Measurements from ENCODE around the gene SLC22A23.

Gene SLC22A23

DNA sequence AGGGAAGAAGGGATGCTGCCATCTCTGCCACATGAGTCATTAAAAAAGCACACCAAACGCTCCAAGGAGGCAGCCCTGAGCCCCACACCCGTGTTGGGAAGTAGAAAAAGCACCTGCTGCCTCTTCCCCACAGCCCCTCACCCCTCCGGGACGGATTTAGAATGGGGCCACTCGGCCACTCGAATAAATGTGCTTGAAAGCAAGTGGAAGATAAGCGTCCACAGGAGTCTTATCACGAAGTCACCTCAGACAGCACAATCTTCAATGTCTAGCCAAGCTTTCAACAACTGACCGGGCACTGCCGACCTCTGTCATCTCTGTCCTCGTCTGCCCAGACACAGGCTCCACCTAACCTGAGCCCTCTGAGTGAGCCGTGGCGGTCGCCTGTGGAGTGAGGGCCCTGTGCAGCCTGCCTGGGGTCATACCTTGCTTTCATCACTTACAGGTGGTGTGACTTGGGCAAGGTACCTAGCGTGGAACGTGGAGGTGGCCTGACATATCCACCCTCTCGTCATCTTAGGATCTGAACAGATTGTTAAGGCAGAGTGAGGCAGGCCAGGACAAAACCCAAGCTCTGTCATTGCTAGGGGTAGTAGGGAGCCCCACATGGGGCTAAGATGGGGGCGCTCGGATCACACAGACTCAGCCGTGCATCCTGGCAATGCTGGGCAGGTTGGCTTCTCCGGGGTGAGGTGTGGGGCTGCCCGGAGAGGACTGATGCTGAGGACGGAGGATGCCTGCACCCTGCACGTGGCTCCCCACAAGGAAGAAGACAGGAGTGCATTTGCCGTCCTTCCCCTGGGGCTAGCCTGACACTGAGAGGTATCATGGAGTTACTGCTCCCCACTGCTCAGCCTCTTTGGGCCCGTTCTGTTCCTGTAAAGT is 163.3 kb downstream of the SLC22A23 start:
- no peak for DNase-seq

DNA sequence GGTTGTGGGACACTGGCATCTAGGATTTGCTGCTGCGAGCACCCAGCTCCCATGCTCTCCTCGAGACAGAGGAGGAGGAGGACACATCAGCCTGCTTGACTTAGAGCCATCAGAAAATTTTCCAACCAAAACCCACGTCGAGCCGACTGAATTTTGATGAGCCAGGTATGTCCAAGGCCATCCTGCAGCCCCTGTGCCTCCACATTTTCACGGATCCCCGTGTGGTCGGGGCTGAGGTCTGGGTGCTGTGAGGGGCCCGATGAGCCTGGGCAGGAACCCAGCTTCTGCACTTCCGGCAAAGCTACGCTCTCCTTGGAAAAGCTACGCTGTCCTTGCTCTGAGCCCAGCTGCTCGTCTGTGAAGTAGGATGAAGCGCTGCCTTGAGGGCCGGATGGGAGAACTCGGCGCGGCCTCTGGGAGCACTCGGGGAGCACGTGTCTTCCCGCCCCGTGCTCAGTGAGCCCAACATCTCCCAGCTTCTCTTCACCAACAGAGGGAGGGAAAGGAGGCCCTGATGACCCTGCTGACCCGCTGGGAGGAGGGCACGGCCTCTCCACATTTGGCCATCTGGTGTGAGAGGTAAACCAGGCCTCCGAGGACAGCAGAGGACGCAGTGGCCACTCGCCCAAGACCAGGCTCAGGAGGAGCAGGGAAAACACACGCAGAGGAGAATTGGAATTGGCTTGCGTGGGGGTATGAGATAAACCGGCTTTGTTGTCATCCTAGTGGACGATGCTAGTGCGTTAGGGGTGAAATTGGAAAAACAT is 164.2 kb downstream of the SLC22A23 start:
- no peak for DNase-seq

DNA sequence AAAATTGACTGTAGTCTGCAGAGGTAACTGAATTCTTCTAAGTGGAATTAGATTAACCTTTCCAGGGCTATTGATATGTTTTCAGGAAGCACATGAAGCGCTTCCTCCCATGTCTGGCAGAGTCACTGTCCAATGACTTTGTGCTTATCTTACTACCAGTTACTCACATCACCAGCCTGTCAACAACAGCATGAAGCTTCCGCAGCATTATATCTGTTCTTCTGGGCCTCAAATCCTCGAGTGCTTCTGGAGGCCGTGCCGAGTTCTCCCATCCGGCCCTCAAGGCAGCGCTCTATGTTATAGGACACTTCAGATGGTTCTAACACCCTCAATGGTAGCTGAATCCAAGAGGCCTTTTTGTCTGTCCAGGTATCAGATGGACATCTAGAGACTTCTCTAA is 164.9 kb downstream of the SLC22A23 start:
- DNase-seq: no peak

DNA sequence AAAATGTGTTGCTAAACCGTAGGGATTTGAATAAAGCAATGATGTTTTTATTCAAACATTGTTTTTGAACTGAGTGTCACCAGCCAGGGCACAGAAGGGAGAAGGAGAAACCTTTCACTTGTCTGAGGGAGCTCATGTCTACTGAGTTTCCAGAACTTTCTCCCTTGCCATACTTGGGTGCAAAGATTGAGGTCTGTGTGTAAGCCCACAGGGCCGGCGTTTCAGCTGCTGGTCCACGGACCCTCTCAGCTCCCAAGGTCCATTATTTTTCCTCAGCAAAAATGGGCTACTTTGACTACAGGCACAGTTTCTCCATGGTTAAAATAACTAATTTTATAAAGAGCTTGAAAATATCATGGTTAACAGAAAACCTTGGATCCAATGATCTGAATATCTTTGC is 165.5 kb downstream of the SLC22A23 start:
- no peak for DNase-seq

DNA sequence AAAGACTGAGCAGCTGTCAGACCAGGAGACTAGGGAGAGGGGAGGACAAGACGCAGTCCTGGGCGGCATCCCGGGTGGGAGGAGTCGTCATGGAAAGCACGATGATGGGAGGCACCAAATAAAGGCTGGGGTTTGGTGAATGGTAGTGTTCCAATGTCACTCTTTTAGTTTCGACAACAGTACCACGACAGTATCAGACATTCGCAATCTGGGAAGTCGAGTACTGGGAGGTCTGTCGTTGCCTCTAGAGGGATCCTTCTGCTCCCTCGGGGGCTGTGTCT is 166.0 kb downstream of the SLC22A23 start:
- DNase-seq: no peak

DNA sequence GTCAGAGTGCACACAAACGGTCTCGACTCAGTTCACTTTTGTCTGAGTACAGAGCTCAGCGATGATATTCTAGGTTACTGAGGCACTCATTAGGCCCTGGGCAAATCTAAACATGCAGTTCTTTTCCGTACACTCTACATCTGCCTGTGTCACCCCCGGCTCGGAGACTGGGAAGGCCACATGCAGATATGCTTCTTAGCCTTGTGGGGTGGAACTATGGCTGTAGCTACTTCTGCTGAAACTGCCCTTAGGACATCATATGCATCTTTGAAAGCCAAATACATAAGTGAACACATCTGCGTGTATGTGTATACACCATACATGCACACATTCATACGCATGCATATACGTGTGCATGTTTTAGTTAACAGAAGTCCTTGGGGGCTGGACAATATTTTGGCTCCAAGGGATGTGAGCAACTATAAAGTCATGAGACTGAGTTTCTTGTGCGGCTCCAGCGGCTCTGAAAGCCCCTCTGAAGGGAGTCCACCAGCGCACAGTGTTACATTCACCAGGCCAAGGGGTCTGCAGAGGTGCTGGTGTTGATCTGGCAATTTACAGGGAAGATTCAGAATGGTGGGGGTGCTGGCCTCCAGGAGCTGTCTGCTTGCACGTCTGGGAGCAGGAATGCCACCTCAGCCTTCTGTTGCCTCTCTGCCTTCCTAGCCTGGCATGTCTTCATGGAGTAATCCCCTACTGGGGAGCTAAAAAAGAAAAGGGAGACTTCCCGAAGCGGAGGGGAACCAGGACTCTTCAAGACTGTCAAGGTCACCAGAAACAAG is 166.5 kb downstream of the SLC22A23 start:
- no peak for DNase-seq

DNA sequence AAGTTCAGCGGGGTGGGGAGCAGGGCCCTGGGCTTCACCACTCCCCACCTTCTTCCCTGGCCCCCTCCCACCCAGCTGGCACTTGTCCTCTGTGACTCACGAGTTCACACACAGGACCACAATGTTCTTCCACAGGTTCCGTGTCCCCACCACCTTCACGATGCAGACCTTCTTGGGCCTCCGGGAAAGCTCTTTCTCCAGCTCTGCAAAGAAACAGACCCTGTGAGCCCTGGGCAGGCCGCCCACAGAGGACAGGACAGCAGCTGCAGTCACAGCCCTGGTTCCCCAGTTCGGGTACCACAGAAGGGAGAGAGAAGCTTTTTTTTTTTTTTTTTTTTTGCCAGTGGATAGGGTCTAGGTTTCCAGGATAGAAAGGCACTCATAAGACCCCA is 167.2 kb downstream of the SLC22A23 start:
- DNase-seq: no peak

DNA sequence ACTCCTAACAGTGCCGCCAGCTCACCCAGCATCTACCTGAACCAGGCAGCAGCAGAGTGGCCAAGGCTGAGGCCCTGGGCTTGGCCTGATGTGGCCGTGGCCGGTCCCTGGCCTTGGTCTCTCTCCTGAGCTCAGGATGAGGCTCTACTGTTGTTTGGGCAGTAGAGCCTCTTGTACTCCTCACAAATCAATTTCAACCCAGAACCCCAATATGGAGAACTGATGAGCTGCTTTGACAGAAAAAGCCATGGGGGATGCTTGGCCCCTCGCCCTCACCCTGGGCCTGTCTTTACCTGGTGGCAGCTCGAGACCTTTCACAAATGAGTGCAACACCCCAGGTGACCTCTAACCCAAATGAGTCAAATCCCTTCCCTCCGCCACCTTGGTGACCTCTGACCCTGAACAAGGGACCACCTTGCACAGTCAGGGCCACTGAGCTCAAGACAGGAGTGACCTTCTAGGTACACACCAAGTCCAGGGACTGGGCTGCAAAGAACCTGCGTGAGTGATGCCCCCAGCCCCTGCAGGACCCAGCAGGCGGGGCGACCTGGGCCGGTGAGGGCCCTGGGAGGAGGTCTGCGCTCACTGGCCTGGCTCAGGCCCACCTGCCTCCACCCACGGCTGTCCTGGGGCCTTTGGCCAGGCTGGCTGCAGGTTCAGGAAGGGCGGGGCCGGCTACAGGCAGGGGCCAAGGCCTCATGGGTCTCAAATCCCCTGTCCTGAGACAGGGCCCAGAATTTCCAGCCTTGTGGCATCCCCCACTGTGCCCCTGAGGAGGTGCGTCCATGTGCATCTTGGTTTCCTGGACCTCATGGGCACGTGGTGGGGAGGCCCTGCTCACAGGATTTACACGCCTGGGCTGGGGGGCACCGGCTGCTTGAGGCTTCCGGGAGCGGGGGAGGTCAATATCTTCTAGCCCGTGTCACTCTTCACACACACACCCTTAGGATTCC is 167.9 kb downstream of the SLC22A23 start:
- DNase-seq: no peak

DNA sequence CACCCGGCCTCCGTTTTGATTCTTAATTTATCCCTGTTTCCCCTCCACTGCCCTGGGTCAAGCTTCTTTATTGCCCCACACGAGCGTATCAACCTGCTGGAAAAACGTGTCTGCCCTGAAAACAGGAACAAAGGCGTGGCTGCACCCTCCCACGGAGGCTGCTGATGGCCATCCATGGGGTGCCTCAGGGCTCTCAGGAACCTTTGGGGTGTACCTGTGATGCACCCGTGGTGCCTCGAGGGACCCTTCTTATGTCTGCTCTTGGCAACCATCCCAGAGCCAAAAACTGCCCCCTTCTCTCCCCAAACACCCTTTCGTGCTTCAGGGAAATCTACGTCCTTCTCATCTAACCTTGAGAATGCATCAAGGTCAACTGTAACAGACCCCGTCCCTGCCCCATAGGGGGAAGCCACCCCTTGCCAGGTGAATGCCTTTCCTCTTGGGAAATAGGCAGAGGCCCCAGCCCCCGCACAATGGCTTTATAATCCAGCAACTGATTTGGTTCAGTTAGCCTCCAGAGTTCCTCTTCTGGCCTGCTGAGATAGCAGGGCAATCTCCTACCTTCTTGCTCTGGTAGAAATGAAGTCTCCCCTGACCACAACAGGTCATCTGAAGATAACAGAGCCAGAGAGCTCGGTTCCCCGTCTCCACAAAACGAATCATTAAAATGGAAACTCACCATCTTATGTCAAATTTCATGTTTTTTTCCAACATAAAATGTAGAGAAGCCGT is 168.7 kb downstream of the SLC22A23 start:
- no peak for DNase-seq

DNA sequence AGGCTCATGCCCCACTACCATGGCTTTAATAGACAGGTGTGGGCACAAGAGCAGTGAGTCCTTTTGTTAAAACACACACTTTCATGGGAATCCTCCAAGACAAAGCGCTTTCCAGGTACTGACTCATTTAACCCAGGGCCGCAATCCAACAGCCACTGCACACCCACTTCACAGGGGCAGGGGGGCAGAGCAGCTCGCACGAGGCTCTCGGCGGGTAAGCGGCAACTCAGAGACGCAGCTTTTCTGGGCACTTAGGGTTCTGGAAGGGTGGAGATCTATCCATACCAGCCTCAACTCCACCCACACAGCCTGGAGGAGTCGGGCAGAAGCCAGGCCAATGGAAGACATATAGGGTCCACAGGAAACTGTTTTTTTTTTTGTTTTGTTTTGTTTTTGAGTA is 169.5 kb downstream of the SLC22A23 start:
- no peak for DNase-seq

DNA sequence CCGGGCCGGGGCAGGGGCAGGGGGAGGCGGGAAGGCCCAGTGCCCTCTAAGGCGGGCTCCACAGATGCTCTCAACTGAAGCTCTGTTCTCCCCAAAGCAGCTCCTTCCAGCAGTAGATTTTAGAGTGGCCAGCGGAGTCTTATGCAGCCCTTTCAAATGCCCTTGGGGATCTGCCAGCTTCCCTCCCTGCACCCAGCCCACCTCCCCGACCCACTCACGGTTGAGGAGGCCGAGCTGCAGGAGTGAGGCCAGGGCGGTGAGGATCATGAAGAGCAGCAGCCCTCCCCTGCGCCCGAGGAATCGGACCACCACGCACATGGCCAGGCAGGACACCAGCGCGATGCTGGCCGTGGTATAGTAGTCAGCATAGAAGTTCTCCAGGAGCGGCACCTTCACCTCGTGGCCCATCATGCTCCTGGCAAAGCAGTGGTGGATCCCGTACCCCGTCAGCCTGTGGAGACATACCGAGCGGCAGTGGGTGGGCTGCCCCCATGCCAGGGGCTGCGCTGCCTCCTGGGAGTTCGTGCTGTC is 170.1 kb downstream of the SLC22A23 start:
- no peak for DNase-seq

DNA sequence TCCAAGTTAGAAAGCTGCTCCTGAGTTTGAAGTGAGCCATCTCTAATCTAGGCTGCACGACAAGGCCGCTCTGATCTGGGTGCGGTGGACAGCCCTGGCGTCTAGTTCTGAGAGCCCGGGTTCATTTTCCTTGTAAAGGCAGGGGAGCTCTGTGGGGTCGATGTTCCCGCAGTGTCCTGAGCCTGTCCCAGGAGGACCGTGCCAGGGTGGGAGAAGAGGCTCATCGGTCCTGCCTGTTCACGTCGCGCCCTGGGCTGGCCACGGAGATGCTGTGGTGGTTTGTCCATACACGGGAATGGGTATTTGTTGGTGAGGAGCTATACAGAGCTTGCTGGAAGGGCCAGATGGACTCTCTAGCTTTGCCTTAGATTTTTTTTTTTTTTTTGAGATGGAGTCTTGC is 171.1 kb downstream of the SLC22A23 start:
- DNase-seq: no peak

DNA sequence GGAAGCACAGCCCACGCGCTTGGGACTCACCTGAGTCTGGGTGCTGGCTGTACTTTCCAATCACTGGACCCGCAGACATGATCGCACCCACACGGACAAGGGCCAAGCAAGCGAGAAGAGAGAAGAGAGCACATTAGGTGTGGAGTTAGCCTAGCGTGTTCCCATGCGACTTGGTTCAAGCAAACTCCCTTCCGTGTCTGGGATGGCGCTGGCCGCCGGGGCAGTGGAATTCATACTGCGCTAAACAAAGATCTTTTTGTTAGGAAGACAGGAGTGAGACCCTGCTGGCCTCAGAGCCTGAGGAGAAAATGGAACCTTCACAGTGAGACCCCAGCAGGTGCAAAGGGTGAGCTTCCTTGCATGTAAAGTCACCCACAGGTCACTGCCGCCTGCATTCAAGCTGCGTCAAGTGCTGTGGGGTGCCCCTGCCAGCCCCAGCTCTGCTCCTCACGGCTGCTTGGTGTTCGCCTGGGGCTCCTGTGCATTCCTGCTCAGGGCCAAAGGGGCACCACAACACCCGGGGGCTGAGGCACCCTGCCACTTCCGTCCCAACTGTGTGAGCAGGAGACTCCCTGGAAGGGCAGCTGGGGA is 171.7 kb downstream of the SLC22A23 start:
- no peak for DNase-seq

DNA sequence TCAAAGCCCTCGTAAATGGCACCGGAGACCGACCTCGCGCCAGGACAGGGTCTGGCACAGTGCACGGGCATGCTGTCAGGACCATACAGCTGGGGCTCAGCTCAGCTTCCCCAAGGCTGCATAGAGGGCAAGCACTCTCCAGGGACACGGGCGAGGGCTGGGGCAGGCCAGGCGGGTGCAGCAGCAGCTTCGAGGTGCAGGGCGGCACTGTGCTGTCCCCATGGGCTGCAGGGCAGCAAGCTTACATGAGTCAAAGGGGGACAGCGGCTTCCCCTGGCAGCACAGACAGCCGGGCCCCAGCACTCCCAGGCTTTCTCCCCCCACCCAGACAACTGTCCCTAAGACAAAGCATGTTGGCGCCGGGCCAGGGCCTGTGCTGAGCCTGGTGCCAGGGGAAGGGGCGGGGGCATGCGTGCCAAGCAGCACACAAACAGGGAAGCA is 172.4 kb downstream of the SLC22A23 start:
- no peak for DNase-seq

DNA sequence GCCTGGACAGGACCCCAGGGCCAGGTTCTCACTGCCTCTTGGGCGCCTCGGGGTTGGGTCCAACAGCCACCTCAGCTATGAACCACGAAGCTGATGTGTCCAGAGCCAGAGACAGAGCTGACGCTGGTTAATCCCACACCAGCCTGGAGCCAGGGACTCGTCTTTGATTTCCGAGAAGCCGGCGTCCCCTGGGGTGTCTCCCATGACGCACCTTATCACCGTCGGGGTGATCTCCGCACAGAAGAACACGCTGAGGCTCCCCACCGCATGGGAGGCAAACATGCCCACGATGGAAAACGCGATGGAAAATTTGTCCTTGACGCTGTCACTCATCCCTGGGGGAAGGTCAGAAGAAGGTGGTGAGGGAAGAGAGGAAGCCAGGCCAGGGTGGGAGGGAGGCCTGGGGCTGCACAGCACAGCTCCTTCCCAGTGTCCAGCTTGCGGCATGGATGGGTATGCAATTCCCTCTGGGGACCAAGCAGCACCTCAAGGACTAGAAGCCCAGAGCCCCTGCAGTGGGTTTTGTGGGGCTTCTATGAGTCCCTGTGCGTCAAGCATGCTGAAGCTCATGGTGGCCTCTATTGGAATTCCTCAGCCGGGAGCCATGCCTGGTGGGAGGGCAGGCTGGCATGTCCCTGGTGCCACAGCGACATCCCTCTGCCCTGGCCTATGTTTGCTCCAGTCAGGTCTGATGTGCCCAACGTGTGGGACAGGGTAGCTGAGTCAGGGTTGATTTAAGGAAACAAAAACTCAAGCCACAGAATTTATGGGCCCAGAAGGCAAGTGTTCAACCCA is 173.0 kb downstream of the SLC22A23 start:
- DNase-seq: no peak

DNA sequence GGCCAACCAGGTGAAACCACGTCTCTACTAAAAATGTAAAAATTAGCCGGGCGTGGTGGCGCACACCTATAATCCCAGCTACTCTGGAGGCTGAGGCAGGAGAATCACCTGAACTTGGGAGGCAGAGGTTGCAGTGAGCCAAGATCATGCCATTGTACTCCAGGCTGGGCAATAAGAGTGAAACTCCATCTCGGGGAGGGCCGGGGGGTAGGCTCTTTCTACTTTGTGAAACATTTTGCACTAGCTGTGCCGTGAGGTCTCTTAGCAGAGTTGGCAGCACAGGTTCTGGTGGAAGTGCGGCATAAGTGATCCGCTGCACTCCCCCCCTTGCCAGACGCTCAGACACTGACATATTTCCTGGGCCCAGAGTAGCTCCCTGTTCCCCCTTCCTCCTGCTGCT is 173.6 kb downstream of the SLC22A23 start:
- DNase-seq: no peak

DNA sequence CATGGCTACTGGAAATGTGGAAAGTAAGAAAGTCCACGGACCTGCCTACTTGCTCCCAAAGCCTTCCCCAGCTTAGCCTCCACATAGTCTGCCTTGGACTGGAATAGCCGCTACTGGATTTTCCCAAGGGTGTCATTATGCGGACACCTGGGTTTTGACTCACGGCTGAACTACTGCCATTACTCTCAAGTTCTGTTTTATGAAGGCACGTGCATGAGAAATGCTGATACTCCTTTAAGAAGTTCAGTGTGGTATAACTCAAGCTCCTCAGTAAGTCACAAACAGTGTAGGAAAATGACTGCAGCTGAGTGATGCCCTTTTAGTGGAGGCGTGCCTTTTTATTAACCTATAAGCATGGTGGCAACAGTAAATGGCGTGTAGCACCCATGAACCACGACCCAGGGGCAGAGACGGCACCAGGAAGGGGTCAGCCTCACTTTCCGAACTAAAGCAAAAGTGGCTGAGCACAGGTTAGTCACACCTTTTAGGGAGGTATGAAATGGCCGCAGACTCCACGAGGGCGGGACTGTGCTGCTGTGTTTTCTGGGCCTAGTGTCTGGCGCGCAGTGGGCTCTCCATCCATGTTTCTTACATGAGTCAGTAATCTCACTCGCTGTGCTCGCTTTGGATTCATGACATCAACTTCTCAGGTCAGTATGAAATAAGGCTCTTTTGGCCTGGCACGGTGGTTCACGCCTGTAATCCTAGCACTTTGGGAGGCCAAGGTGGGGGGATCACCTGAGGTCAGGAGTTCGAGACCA is 174.2 kb downstream of the SLC22A23 start:
- DNase-seq: no peak

DNA sequence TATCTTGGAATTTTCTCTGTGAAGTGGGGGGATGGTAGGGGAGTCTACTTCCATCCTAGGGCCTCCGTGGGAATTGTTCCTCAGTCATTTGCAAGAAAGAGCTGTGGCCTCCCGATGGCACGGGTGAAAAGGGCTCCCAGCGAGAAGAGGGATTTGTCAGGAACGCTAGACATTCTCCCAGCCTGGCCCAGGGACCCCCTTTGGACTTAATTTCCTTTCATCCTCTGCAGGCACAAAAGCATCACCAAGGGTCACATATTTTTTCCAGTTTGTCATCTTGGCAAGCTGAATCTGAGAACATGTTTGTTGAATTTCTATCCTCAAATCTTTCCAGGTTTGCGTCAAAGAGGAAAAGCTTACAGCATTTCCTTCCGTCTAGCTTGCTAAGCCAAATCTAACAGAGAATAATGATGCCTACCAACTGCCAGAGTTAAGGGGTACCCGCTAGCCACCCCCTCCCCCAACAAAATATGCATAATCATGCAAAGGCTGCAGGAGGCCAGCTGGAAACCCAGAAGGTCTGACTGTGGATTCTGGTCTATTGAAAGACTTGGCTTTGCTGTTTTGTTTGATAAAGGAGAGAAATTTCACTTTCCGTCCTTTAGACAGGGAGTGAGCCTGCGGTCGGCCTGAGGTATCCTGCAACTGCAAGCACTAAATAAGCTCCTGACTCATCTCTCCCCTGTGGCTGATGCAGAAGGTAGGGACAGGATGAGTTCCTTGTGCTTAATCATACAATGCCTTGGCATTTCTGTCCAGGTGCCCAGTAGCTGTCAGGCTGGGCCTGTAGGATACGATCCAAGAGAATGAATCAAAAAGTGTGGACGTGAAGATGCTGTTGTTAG is 175.0 kb downstream of the SLC22A23 start:
- no peak for DNase-seq
